HepG2 (cell line): ENCODE data around the gene NKAIN2. TPM values are rescaled to one million over a fixed set of nuclear protein-coding genes. Genes with fewer than 3 reads are reported as not detected.

Experiments used
- ATAC-seq: fragments of 200-7000 bp; cut with Tn5 transposase; 3 replicates; pipeline ENCODE4 v1.9.1; 2020; ENCODE audit warnings: mild to moderate bottlenecking, moderate library complexity
- BruUV-seq: library from RNA; stranded (reverse); fragments of 400-500 nt; replicated peaks from 2 replicates; lab custom pipeline; 2021; lab: Mats Ljungman, UMichigan
- CTCF ChIA-PET: fragments of 300-600 bp; formaldehyde crosslinking; extraction: SDS; loops from one replicate; lab custom pipeline; 2021; ENCODE audit warnings: low total read pairs, inconsistent platforms, low intra/inter-chr PET ratio; lab: Yijun Ruan, JAX
- POLR2A ChIA-PET: fragments of 350-600 bp; sonication (Branson Sonifier 250); formaldehyde crosslinking; loops from one replicate; lab custom pipeline; 2020; ENCODE audit warnings: antibody characterized with exemption, inconsistent platforms; lab: Yijun Ruan, JAX
- DNase-seq: peaks from one replicate; pipeline ENCODE4 v3.0.0-alpha.2; 2015; ENCODE audit warnings: low spot score
- FAIRE-seq: peaks from 3 replicates; lab custom pipeline; 2011; peaks lifted over from hg19 to GRCh38; lab: Jason Lieb, UNC
- H2AFZ ChIP-seq: one replicate; pipeline ENCODE4 v1.6.1; 2011; ENCODE audit warnings: low read length, inconsistent platforms
- H3K27ac ChIP-seq: fragments of 300-600 bp; 3 replicates; pipeline ENCODE4 v1.8.0; 2011; ENCODE audit warnings: mixed run types, mild to moderate bottlenecking, mixed read lengths, low read length, inconsistent platforms; ENCODE audit not compliant: insufficient read depth; ENCODE audit errors: extremely low read length
- H3K27me3 ChIP-seq, 2 experiments: fragments of 200-600 bp in 1 of 2; 2 replicates in 1 of 2; 3 replicates in 1 of 2; pipeline versions ENCODE4 v1.6.0 to v1.8.0; 2011; ENCODE audit warnings: low read length in 2 of 2, mild to moderate bottlenecking in 2 of 2, moderate library complexity in 2 of 2, inconsistent platforms in 1 of 2; ENCODE audit not compliant: insufficient read depth in 2 of 2, control insufficient read depth in 1 of 2
- H3K36me3 ChIP-seq, 2 experiments: fragments of 200-600 bp in 1 of 2; replicated peaks in 1 of 2; 2 replicates in 1 of 2; 3 replicates in 1 of 2; pipeline versions ENCODE4 v1.5.1 to v1.8.0; 2011; ENCODE audit warnings: low read length in 2 of 2, inconsistent platforms in 1 of 2; ENCODE audit not compliant: insufficient read depth in 2 of 2, control insufficient read depth in 1 of 2
- H3K4me1 ChIP-seq: 2 replicates; pipeline ENCODE4 v1.5.1; 2012; ENCODE audit warnings: low read length, inconsistent platforms; ENCODE audit not compliant: insufficient read depth
- H3K4me2 ChIP-seq: 2 replicates; pipeline ENCODE4 v1.6.0; 2011; ENCODE audit warnings: low read depth, low read length, inconsistent platforms
- H3K4me3 ChIP-seq, 3 experiments: fragments of 200-600 bp in 1 of 3; sonication (generic), shearing (Covaris generic) in 1 of 3; replicated peaks in 1 of 3; 2 replicates each; pipeline ENCODE4 v1.5.1; 2011 to 2016; ENCODE audit warnings: low read length in 3 of 3, inconsistent platforms in 2 of 3, low read depth in 2 of 3, mild to moderate bottlenecking in 2 of 3, control low read depth in 1 of 3, mixed read lengths in 1 of 3; ENCODE audit not compliant: insufficient read depth in 1 of 3
- H3K79me2 ChIP-seq: one replicate; pipeline ENCODE4 v1.6.1; 2011; ENCODE audit warnings: low read length, inconsistent platforms; ENCODE audit not compliant: insufficient read depth
- H3K9ac ChIP-seq: 2 replicates; pipeline ENCODE4 v1.6.0; 2011; ENCODE audit warnings: mild to moderate bottlenecking, low read depth, low read length, inconsistent platforms; ENCODE audit not compliant: insufficient read depth
- H3K9me3 ChIP-seq: 2 replicates; pipeline ENCODE4 v1.5.1; 2012; ENCODE audit warnings: mild to moderate bottlenecking, low read length
- H4K20me1 ChIP-seq: 2 replicates; pipeline ENCODE4 v1.6.0; 2011; ENCODE audit warnings: inconsistent platforms, mild to moderate bottlenecking, low read length, moderate library complexity; ENCODE audit not compliant: insufficient read depth
- ELF3 ChIP-seq: IDR thresholded peaks from 2 replicates; pipeline ENCODE4 v1.6.1; 2016; ENCODE audit warnings: missing genetic modification reagents, missing compliant biosample characterization
- HHEX ChIP-seq: IDR thresholded peaks from 2 replicates; pipeline ENCODE4 v1.6.1; 2016; ENCODE audit warnings: control low read depth
- IRX3 ChIP-seq: sonication (generic); formaldehyde crosslinking; IDR thresholded peaks from 2 replicates; pipeline ENCODE4 v1.8.1; 2023; ENCODE audit warnings: mild to moderate bottlenecking, low read depth, missing genetic modification reagents, borderline replicate concordance
- MEIS1 ChIP-seq: sonication (generic); formaldehyde crosslinking; IDR thresholded peaks from 2 replicates; pipeline ENCODE4 v1.9.0; 2021; ENCODE audit warnings: mild to moderate bottlenecking, missing genetic modification reagents, moderate library complexity, borderline replicate concordance
- NFKB2 ChIP-seq: sonication (generic); formaldehyde crosslinking; IDR thresholded peaks from 2 replicates; pipeline ENCODE4 v1.4.0; 2020; ENCODE audit warnings: missing genetic modification reagents, borderline replicate concordance
- ZBTB46 ChIP-seq: sonication (generic); formaldehyde crosslinking; IDR thresholded peaks from 2 replicates; pipeline ENCODE4 v1.4.0; 2020; ENCODE audit warnings: mild to moderate bottlenecking, missing genetic modification reagents, borderline replicate concordance
- ZNF24 ChIP-seq: fragments of 450-650 bp; IDR thresholded peaks from 2 replicates; pipeline ENCODE4 v1.6.1; 2017; ENCODE audit warnings: antibody characterized with exemption, mild to moderate bottlenecking
- WGBS: methylation state at CpG from one replicate; pipeline ENCODE4 v1.1.6; 2017; ENCODE audit warnings: low lambda C conversion rate; 5-methylcytosine and 5-hydroxymethylcytosine counted together
- in situ Hi-C: cut with HindIII; loops from 2 replicates; pipeline ENCODE4 v1.10.0; 2017; ENCODE audit warnings: low pct_unique_long_range_greater_than_20kb; ENCODE audit not compliant: extremely low pct_ligation_motif_present
- intact Hi-C: fragments of 100-400 bp; cut with micrococcal nuclease; formaldehyde crosslinking; loops from one replicate; pipeline ENCODE4 v1.10.0; 2022; ENCODE audit not compliant: unreplicated experiment
- polyA plus RNA-seq, 8 experiments: library from polyadenylated mRNA; depleted of rRNA in 3 of 8; stranded (reverse) in 7 of 8; unstranded in 1 of 8; fragments of >200 nt; fragmentation: Illumina TruSeq in 4 of 8; extraction: Trizol in 4 of 8; gene quantifications; 2 replicates each; pipeline versions ENCODE4 v1.2.1 to v1.2.3, GENCODE V29; 2011 to 2016; ENCODE audit warnings: low read depth in 4 of 8, missing spikeins in 1 of 8, mixed read lengths in 1 of 8; ENCODE audit not compliant: insufficient read depth in 1 of 8
- total RNA-seq, 5 experiments: library from RNA; depleted of rRNA; stranded (reverse); fragments of >200 nt; fragmentation: Illumina TruSeq; extraction: Trizol; gene quantifications; 2 replicates each; pipeline ENCODE4 v1.2.3, GENCODE V29; 2016; ENCODE audit warnings: low read depth in 1 of 5

Gene NKAIN2
- total and polyA plus RNA-seq, 2 of the 13 experiments (the other 11 are each of a cell fraction or from before 2014, with no cell fraction given), result not detected

GRCh38 chr6:124872361-124873065, 1068.8 kb downstream of the NKAIN2 start:
- no peaks in the 10 kb centered on the region for H3K27me3 ChIP-seq
- no peaks in the 10 kb centered on the region for H4K20me1 ChIP-seq
- ATAC-seq (no peak), FAIRE-seq (no peak), DNase-seq (no peak)
- H3K27ac ChIP-seq, result no peak overlapping the region
- no peak overlapping the region for H3K4me2 ChIP-seq
- H3K9ac ChIP-seq, result no peak overlapping the region
- in situ Hi-C loops, result loop anchor here (5.0 to 25.0 kb wide), 2 partner anchors 240 to 890 kb away; no protein-coding TSS in a partner anchor
- no peaks in the 10 kb centered on the region for H3K4me1 ChIP-seq
- WGBS, result 2% methylated on average over 4 of the region's 4 CpGs
- CTCF ChIA-PET, result interaction anchor here (3.9 kb wide), 1 partner anchor 242 kb away, joined by 61 read pairs; no protein-coding TSS in a partner anchor
- no peaks in the 10 kb centered on the region for H3K9me3 ChIP-seq
- no peaks in the 10 kb centered on the region for H3K79me2 ChIP-seq
- TF ChIP-seq NFKB2 (CRISPR knock-in tag), result no peak
- no peak for TF ChIP-seq ZNF24
- no peak for TF ChIP-seq IRX3 (CRISPR knock-in tag)
- no peak for TF ChIP-seq HHEX (CRISPR knock-in tag)
- no peak for TF ChIP-seq ZBTB46 (CRISPR knock-in tag)
- no peak overlapping the region for H2AFZ ChIP-seq
- POLR2A ChIA-PET, result no interaction called here
- no peaks in the 10 kb centered on the region for H3K36me3 ChIP-seq
- H3K4me3 ChIP-seq, result no peak overlapping the region
- intact Hi-C loops, result loop anchor here (5.0 kb wide), 1 partner anchor 440 kb away; no protein-coding TSS in a partner anchor
- BruUV-seq, result no TSS peak

GRCh38 chr6:124873066-124873410, 1069.4 kb downstream of the NKAIN2 start:
- no TSS peak for BruUV-seq
- no peak overlapping the region for H3K4me3 ChIP-seq
- no peak overlapping the region for H3K9ac ChIP-seq
- ATAC-seq (no peak), DNase-seq (no peak), FAIRE-seq (no peak)
- no peaks in the 10 kb centered on the region for H4K20me1 ChIP-seq
- in situ Hi-C loops (loop anchor here (5.0 to 25.0 kb wide), 2 partner anchors 239 to 889 kb away; no protein-coding TSS in a partner anchor), intact Hi-C loops (loop anchor here (5.0 kb wide), 1 partner anchor 439 kb away; no protein-coding TSS in a partner anchor)
- H3K4me2 ChIP-seq, result no peak overlapping the region
- POLR2A ChIA-PET, result no interaction called here
- H3K27me3 ChIP-seq, result no peaks in the 10 kb centered on the region
- 0% methylated on average over 3 of the region's 3 CpGs for WGBS
- no peaks in the 10 kb centered on the region for H3K79me2 ChIP-seq
- CTCF ChIA-PET, result interaction anchor here (3.9 kb wide), 1 partner anchor 241 kb away, joined by 61 read pairs; no protein-coding TSS in a partner anchor
- H3K27ac ChIP-seq, result no peak overlapping the region
- no peaks in the 10 kb centered on the region for H3K4me1 ChIP-seq
- no peaks in the 10 kb centered on the region for H3K36me3 ChIP-seq
- no peak overlapping the region for H2AFZ ChIP-seq
- TF ChIP-seq ELF3 (CRISPR knock-in tag) (no peak), MEIS1 (CRISPR knock-in tag) (no peak)
- TF ChIP-seq, all 625 proteins: peak for 0
- H3K9me3 ChIP-seq, result no peaks in the 10 kb centered on the region
